Left hindlimb (tissue), 1 donor: ENCODE data around the gene PRRT1.

Experiments
- DNase-seq: peaks from one replicate; pipeline ENCODE4 v3.0.0-alpha.2; 2018

PRRT1 gene

DNA sequence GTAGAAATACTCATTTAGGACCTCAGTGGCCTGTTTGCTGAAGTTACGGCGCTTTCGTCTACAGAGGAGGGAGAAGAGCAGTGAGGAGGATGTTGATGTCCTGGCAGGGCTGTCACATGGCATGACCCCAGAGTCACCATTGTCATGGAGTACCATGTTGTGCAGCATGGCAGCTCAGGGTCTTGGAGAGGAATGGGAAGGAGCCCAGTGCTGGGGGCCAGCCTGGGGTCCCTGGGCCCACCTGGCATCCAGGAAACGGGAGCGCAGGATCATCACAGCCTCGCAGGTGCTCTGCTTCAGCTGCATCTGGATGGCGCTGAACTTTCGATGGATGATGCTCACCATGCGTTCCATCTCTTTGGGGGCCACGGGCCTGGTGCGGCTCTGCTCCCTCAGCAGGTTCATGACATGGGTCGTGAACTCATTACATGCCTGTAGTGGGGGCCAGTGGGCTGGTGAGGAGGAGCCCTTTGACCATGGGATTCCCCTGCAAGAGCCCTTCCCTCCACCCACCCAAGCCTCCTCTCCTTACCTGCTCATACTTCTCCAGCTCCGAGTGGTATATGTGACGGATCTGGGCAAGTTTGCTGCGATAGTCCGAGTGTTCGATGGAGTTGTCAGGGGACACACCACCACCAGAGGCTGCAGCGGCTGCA, 36.1 kb upstream of the PRRT1 start:
- DNase-seq = peak; percentile 43

DNA sequence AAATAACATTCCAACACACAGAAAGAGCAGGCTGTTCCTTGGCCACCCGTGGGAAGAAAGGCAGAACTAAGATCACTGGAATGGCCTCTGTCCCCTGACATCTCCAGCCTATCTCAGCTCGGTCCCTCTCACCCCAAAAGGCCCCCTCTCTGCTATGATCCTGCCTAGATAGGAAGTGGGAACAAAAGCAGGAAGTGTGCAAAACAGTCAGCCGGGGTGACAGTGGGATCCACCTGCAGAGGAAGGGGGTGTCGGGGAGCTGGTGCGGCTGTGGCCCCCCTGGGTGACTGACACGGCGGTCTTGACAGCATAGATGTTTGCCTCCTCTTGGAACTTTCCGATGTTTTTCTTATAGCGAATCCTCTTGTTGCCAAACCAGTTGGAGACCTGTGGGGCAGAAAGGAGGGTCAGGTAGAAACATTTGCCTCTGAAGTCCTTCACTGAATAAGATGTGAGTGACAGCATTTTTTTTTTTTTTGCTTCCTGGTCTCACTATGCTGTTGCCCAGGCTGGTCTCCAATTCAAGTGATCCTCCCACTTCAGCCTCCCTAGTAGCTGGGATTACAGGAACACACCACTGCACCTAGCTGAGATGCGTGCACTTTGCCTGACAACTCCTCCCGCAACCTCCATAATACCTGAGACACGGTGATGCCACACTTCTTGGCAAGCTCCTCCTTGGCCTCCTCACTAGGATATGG, 35.4 kb upstream of the PRRT1 start:
- DNase-seq = no peak

DNA sequence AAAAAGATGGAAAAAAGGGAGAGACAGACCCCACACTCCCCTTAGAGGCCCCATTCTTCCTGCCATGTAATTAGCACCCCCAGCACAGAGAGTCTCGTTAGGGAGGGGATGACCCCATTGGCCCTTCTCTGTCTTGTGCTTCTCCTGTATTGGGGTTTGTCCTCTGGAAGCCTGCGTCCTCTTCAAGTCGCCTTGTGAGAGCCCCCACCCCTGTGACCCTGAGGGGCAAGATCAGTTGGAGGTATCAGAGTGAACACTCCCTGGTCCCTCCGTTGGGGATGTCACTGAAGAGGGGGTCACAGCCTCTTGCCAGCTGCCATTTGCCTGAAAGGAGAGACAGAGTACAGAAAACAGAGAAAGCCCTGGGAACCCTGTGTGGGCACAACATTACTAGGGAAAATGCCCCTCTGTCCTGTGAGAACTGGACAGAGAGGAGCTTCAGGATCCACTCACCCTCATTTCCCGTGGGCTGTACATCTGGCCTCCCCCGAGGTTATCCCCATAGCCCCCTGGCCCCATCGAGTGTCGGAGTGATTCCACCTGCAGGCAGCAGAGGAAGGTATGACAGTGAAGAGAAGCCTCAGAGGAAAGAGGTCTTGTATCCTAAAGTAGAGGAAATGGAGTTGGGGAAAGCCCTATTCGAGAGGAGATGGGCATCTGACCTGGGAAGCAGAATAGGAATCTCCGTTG, 34.6 kb upstream of the PRRT1 start:
- peak; percentile 21 for DNase-seq

DNA sequence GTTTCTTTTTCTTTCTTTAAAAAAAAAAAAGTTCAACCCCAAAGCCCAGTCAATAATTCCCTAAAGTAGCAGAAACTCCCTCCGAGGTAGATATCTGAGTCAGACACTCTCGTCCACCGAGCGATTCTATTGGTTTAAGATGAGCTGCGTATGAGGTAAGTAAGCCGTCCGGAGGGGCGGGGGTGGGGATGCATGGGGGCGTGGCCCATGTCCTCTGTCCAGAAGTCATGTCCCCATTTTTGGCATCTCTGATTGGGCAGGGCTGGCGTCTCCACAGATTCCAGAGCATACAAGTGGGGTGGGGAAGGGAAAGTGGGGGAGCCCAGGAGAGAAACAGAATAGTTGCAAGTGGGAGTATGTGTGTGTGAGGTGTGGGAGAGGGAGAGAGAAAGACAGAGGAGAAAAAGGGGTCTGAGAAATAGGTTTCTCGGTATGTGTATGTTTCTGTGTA, 34.0 kb upstream of the PRRT1 start:
- peak; percentile 81 for DNase-seq

DNA sequence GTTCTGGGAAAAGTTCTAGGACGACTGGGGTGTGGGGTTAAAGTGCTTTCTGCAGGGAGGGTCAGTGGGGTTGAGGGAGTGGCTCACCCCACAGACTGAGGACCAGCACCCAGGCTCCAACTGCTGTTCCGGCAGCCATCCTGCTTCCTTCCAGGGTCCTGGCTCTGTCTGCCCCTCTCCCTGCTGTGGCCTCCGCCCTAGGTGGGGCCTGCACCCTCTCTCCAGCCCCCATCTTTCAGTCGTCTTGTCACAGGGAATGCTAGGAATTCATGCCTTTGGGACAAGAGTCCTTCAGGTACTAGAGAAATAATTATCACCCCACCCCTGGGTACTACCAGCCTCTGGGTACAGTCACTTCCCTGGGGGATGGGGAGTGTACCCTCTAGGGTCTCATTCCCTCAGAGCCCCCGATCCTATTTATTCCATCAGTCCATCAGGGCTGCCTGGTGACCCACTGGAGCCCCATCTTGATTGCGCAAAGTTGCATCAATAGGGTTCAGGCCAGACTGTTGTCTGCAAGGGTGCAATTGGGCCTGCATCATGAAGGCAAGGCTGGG, 32.4 kb upstream of the PRRT1 start, which contains the start of gene AGER:
AGER (minus strand) TSS at position 170 of the 557 bp plus-strand sequence; CDS start at position 139, 31 bp downstream.
- DNase-seq = no peak

DNA sequence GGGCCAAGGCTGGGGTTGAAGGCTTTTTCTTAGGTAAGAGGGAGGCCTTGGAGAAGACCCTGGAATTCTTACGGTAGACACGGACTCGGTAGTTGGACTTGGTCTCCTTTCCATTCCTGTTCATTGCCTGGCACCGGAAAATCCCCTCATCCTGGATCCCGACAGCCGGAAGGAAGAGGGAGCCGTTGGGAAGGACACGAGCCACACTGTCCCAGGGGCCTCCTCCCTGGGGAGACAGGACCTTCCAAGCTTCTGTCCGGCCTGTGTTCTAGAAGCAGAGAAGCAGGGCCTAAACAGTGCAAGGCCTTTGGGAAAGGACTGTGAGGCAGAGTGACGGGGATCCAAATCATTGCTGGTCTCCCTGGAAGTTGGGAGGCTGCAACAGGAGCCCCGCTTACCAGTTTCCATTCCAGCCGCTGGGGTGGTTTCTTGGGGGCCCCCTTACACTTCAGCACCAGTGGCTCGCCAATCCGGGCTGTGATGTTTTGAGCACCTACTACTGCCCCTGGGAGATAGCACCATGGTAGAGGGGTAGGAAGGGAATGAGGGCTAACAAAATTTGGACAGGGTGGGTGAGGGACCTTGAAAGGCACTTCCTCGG, 31.8 kb upstream of the PRRT1 start:
- no peak for DNase-seq

DNA sequence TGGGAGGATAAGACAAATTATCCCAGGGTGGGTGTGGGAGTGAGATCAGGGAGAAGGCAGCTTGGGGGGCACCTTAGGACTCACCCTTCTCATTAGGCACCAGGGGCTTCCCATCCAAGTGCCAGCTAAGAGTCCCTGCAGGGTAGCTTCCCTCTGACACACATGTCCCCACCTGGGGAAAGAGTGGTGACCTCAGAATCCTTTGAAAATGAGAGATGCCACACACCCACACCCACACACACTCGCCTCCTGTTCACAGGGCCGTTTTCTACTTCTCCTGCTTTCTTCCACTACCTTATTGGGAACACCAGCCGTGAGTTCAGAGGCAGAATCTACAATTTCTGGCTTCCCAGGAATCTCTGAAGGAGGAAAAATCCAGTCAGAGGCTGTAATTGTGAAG, 31.3 kb upstream of the PRRT1 start:
- DNase-seq = no peak

DNA sequence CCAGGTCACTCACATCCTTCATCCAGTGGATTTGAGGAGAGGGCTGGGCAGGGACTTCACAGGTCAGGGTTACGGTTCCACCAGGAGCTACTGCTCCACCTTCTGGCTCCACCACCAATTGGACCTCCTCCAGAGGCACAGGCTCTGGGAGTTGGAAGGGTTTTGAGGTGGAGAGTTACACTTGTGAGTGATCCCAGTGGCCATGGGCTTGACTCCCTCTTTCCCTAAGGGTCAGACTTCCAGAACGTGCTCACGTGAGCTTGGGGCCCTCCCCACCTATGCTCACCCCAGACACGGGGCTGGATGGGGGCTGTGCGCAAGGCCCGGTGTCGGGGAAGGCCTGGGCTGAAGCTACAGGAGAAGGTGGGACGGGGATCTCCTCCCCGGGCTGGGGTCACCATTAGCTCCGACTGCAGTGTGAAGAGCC, 30.8 kb upstream of the PRRT1 start:
- DNase-seq = no peak

DNA sequence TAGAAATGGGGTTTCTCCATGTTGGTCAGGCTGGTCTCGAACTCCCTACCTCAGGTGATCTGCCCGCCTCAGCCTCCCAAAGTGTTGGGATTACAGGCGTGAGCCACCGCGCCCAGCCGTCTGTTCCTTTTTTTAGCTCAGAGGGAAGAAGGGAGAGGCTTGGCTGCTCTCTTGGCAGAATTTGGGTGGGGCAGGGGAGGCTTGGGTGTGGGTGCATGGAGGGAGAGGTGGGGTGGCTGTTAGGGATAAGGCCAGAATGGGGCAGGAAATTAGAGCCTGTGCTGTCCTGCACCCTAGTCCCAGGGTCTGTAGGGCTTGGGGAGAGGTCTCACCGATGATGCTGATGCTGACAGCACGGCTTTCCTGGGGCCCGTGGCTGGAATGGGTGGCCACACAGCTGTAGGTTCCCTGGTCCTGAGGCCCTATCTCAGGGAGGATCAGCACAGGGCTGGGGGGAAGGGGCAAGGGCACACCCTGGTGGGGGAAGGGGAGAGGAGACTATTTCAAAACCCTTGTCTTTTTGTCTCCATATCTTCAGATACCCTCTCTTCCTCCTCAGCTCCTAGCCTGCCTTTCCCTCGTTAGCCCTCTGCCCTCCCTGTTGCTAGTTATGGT, 30.3 kb upstream of the PRRT1 start:
- DNase-seq = no peak

DNA sequence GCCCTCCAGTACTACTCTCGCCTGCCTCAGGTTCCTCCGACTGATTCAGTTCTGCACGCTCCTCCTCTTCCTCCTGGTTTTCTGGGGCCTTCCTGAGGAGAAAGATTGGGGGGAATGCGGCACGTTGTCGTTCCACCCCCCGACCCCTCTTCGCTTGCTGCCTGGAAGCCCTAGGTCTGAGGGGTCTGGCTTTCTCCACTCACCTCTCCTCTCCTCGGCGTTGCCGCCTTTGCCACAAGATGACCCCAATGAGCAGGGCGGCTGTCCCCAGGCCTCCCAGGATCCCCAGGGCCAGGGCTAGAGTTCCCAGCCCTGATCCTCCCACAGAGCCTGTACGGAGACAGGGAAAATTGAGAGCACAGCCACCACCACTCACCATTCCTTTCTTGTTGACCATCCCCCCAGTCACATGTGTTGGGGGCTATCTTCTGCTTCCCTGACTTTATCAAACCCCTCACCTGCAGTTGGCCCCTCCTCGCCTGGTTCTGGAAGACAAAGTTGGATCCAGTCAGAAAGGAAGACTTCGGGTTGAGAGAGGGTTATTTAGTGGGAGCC, 29.5 kb upstream of the PRRT1 start:
- no peak for DNase-seq

DNA sequence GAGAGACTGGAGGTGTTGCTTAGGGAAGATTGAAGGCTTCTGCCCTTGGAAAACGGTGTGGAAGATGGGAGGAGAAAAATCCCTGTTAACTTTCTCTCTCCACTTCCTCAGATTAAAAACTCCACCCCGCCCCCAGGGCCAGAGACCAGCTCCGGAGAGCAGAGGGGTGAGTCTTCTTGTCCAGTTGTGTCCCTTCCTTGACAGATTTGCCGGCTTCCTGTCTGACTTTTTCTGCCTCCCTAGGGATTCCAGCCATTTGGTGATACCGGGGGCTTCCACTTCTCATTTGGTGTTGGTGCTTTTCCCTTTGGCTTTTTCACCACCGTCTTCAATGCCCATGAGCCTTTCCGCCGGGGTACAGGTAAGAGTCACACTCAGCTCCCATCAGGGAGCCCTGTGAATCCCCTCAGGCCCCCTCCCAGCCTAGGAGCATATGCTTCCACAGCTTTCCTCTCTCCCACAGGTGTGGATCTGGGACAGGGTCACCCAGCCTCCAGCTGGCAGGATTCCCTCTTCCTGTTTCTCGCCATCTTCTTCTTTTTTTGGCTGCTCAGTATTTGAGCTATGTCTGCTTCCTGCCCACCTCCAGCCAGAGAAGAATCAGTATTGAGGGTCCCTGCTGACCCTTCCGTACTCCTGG, 28.1 kb upstream of the PRRT1 start:
- DNase-seq = no peak

DNA sequence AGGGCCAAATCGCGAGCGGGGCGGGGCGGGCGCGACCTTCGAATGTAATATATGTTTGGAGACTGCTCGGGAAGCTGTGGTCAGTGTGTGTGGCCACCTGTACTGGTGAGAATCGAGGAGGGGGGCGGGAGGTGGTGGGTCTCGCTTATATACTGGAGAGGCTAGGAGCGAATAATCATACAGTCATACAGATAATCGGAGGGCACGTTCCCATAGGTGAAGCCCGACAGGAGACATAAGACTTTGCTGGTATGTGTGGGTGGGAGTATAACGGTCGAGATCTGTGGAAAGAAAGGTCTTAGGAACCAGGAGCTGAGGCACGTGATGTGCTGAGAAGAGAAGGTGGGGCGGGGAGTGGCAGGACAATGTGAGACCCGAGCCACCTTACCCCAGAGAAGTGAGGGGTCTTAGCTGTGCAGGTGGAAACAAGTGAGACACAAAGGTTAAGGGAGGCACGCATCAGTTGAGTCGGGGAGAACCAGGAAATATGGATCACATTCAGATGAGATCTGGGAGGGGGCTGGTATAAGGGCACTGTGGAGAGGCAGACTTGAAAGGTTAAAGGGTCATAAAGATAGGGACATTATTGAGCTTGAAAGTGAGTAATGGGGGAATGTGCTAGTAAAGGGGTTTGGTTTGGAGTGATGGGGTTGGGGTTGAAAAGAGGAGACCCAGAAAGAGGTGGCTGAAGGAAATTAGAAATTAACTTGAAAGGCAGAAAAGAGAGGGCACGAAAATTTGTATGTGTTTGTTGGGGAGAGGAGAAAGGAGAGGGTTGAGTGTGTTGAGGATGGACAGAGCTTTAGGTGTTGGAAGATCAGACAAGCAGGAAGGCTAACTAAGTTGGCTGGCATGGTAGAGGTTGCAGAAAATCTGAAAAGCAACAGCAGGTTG, 27.1 kb upstream of the PRRT1 start:
- no peak for DNase-seq

DNA sequence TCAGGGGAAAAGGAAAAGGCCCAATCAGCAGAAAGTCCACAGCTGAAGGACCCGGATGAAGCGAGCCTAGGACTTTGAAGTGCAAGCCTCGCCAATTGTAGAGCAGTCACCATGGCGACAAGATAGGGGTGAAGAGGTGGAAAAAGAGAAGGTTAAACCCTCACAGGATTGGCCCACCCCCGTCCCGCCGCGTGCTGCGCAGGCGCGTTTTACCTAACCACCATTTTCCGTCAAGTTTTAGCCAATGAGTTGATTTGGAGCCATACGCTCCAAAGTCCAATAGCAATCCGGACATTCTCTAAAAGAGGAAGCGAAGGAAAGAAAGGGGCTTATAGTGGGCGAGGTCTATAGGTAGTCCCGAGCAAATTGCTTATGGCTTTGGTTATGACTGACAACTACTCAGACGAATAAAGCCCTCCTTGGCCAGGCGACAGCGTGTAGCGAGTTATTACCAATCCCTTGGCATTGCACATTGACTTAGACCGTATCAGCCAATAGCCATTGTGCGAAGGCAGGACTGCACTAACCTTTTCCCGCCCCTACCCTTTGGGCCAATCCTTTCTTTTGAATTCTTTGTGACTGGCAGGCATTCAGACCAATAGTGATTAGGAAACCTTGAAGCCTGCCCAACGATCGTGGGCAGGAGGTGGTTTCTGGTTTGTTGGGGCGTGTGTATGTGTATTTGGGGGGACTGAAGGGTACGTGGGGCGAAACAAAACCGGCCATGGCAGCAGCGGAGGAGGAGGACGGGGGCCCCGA, 26.2 kb upstream of the PRRT1 start, which contains the start of gene RNF5:
RNF5 (plus strand) TSS at position 618 of the 759 bp plus-strand sequence; CDS start at position 725, 107 bp downstream.
- DNase-seq = peak; percentile 99

DNA sequence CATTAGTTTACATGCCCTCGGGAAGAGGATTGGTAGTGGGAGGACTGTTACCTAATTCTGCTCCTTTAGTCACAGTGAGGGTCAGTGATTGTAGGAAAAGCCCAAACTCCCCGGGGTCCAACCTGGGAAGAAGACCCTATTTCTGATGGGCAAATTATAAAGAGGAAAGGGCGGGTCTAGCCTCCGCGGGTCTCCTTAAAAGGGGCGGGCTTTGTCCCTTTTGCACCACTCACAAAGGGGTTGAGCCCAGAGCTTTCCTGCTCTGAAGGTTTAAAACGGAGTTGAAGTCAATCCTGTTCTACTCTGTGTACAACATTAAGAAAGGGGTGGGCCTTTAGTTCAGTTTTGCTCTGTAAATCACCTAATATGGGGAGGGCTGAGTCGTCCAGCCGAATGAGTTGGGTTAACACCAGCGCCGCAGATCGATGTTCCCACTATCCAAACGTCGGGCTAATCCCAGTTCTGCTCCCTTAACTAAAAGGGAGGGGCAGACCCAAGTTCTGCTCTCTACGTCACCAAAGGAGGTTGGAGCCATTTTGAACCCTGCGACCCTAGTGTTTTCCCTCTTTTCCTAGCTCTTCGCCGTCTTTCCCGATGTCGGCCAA, 25.5 kb upstream of the PRRT1 start:
- no peak for DNase-seq

DNA sequence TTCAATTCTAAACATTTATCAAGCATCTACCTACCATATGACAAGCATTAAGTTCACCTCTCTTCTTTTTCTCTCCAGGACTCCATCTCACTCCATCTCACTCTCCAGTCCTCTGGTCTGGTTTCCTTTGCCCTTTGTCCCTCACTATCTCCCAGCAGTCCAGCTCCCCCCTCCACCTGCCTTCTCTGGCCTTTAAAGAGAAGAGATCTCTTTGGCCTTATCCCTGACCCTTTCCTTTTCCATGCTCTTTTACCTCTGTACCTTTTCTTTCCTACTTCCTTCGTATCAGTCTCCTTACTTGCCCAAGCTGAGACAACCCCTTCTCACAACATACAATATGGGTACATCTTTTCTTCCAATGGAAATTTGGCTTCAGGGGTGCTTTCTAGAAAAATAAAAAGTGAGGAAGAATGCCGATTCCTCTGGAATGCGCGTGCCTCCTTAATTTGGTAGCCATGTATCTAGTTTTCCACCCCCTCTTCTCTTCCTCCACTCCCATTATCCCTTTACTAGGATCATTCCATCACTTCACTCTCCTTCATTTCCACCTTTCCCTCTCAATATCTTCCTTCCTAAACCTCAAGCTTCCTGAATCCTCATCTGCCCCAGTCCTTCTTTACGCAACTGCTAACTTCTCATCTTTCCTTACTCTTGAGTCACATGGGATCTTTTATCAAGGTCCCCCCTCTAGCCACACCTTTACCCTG, 24.9 kb upstream of the PRRT1 start:
- peak; percentile 17 for DNase-seq

DNA sequence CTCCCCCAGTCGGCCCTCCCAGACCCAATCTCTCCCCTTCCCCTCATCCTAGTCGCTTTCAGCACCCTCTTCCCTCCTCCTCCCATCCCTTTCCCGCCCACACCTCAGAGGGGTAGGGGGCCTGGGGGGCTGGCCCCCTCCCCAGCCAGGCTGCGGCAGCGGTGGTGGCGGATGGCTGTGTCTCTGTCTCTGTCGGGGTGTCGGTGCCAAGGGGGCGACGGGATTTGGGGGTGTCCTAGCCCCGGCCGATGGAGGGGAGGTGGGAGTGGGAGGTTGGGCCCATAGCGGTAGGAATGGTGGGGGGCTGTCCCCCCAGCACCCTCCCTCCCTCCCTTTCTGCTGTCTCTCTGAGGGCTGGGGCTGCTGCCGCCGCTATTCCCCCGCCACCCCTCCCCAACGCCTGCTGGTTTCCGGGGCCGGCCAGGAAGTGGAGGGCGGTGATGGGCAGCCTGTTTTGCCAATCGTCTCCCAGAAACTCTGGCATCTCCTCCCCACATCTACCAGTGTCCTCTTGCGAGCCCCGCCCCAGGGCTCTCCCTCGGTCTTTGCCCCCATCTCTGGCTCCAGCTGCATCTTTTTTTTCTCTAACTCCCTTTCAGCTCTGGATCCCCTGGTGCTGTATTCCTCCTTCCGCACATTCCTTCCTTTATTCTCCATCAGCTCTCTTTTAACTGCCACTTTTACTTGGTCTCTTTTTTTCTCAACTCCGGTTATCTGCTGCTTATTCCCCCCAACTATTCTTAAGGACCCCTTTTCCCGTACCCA, 24.2 kb upstream of the PRRT1 start, which contains the start of gene AGPAT1:
AGPAT1 (minus strand) TSS at position 374 of the 765 bp plus-strand sequence. CDS start 4,588 bp downstream, outside the sequence.
- DNase-seq = peak; percentile 99

DNA sequence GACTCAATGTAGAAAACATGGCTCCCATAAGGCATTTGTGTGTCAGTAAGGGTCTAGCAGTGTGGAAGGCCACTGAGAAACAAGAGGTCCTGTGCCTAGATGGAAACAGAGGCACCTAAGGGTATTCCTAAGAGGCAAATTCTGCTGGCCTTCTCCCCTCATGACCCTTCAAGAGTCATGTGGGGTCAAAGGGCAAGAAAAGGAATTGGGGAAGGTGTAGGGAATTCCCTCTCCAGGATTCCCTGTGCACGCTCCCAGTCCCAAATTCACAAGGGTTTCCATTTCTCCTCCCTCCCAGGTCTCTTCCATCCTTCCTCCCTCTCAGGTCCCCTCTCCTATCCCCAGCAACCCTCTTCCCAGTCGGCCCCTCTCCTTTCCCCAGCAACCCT, 23.6 kb upstream of the PRRT1 start:
- DNase-seq = no peak

DNA sequence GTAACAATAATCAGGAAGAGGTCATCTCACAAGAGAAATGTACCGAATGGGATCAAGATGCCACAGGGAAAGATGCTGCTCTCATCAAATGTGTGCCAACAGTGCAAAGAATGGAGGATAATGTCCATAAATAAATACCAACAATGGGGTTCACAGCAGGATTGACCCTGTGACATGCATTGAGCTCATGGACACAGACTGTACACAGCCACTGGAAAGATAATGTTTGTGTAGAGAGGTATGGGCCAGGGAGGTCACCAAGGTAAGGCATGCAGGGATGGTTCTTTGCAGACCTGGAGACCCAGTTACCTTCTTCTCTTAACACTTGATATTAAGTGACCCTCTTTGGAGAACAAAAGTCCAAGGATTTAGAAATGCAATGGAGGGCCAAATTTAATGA, 22.7 kb upstream of the PRRT1 start:
- no peak for DNase-seq
